HG03521 (cell line): ENCODE results near the gene OTUD5.

Source experiments
- ATAC-seq: cut with Tn5 transposase; IDR thresholded peaks from one replicate; pipeline ENCODE4 v1.9.1; 2021; ENCODE audit warnings: mild to moderate bottlenecking, moderate library complexity; ENCODE audit not compliant: unreplicated experiment

The OTUD5 gene

GRCh38 chrX:48913605-48914366, 43.6 kb downstream of the OTUD5 start:
- no peak for ATAC-seq

DNA sequence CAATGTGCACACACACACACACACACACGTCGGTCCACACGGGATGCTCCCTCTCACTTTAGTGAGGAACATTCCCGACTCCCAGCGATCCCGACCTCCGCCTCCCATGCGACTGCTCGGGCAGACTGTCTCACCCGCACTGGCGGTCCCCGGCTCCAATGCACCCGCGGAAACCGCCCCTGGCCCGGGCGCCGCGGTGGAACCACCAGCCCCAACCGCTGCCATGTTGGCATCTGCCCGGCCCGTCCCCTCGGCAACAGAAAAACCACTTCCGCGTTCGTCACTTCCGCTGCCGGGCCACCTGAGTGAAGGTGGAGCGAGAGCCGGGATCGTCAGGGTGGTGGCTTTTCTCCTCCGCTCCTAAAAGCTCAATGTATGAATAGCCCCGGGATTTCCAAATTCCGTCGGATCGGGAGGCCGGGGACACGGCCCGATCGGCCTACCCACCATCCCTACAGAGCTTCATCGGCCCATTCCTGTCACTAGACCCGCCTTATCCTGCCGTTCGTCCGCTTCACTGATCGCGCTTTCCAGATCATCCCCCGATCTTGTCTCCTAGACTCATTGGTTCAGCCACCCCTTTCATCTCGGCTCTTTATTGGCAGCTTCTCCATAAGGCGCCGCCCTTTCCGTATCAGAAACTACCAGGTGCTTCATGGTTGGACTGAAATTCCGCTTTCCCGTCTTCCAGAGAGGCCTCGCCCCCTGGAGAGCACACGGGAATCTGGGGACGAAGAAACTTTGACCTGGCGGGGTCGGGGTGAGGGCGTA, 45.8 kb downstream of the OTUD5 start, which contains the start of gene SLC35A2:
Gene SLC35A2 (minus strand): TSS at position 235 of the 771 bp plus-strand sequence. CDS start 10 bp downstream, at position 225.
- ATAC-seq = peak; percentile 71

DNA sequence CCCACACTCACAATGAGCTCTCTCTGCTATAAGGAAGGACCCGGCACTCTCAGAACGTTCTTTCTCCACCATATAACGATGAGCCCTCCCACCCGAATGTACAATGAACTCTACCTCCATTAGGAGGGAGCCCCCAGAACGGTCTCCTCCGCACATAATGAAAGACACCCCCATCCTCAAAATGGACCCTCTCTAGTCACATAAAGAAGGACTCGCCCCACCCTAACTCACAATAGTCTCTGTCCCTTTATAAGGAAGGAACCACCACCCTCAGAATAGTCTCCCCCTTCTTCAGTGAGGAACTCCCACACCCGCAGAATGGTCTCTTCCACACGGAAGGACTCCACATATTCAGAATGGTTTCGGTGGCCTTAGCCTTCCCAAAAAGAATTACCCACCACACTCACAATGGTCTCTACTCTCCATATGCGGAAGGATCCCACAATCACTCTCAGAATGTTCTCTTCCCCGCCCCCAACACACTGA, 46.4 kb downstream of the OTUD5 start:
- ATAC-seq = no peak

DNA sequence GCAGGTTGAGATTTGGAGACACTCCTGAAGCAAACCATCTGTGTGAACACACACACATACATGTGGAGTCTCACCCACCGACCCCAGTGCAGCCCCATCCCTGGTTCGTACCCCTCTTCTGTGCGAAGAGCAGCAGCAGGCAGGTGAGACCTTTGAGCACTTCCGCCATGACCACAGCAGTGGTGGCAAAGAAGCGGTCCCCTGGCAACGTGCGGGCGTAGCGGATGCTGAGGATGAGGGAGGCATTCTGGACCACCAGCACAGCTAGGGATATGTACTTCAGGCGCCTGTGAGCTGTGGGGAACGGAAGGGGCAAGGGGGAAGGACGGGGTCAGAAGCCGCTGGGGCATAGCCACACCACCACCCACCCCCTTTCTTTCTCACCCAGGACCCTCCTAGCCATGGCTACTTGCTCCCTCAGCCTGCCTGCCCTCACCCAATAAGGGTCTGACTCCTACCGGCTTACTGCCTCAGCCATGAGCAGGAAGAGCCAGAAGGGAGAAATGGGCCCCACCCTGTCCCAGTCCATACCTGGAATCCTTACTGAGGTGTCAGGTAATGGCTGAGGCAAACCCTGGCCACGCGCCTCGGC, 47.6 kb downstream of the OTUD5 start:
- ATAC-seq = no peak

DNA sequence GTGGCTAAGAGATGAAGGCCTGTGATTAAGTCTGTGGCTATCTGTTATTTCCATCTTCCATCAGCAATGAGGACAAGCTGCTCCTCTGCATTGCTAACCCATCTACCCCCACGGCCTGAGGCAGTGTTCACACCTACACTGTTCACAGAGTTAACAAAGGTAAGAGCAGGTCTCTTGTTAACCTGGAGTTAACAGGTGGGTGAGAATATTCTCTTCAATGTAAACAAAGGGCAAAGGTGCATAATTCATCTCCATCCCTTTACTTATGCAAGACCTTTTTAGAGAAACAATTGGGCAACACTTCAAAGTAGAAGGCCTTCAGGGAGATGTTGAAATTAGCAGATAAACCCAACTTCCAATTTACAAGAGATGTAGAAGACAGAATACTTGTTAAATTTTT, 48.8 kb downstream of the OTUD5 start:
- no peak for ATAC-seq

- no peak for ATAC-seq
Observed at GRCh38 chrX:48905090-48905790, 52.2 kb downstream of the OTUD5 start.

DNA sequence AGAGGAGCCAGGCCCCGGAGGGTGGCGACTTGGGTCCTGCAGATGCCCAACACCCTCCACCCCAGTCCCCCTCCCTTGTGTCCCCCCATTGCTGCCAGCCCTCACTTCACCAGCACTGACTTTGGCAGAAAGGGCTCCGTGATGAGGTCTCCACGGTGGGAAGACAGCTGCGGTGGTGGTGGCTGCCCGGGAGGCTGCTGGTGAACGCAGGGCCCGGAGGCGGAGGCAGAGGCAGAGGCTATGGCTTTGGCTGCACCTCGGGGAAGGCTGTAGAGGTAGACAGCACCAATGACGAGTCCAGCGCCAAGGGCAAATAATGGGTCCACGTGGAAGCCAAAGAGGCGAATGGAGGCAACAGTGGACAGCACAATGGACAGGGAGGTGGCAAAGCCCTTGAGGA, 52.8 kb downstream of the OTUD5 start:
- ATAC-seq = no peak

DNA sequence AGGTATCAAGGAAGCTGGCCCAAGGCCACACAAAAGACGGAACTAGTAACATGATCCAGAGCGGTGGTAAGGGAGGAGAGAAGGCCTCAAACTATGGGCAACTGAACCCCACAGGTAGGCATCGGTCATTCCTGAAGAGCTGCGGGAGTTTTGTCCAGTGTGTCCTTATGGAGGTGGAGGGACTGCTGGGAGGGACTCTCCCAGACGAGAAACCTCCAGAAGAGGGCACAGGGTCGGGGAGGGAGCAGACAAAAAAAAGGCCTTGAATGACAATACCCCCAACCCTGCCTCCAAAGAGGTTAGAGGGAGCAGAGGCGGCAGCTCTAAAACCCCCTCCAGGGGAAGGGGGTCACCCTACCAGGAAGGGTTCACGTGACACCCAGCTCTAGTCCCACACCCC, 53.2 kb downstream of the OTUD5 start:
- ATAC-seq = no peak

DNA sequence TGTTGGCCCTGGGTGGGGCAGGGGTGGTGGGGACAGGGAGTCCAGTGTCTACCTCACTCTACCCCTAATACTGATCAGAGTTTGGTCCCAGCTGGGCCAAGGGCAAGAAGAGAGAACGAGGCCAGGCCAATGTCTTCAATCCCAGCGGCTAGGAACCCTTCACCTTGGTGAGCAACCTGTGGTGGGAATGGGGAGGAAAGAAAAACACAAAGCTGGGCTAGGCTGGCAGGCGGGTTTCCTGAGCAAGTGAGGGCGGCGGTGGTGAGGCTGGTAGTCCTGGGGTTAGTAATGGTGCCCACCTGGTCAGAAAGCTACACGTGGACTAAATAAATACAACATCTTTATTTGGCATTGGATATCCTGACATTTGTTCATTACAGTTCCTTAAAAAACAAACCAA, 54.1 kb downstream of the OTUD5 start:
- ATAC-seq = no peak

- no peak for ATAC-seq
Observed at GRCh38 chrX:48902776-48903175, 54.6 kb downstream of the OTUD5 start.

GRCh38 chrX:48902135-48902534, 55.3 kb downstream of the OTUD5 start:
- no peak for ATAC-seq

DNA sequence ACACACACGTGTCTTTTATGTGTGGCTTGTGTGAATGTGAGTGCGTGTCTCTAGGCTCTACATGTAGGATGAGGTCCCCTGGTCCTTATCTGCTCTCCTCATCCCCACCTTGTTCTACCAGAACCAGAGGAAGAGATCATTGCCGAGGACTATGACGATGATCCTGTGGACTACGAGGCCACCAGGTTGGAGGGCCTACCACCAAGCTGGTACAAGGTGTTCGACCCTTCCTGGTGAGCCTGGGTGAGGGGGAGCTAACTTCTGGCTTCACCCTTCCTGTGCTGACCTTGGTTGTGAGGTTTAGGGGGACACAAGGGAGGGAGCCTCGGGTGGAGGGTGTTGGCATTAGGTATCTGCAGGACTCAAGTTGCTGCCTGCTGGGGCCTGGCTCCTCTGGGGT, 56.3 kb downstream of the OTUD5 start:
- ATAC-seq = no peak

DNA sequence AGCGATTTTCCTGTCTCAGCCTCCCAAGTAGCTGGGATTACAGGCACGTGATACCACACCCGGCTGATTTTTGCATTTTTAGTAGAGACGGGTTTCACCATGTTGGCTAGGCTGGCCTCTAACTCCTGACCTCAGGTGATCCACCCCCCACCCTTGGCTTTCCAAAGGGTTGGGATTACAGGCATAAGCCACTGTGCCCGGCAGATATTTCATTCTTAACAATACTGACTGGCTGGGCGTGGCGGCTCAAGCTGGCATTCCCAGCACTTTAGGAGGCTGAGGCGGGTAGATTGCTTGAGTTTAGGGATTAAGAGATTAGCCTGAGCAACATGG, 58.4 kb downstream of the OTUD5 start:
- ATAC-seq = no peak

- ATAC-seq = peak; percentile 93
Observed at GRCh38 chrX:48897625-48898306, 59.6 kb downstream of the OTUD5 start, which contains the start of the genes PQBP1 and TIMM17B. Gene PQBP1 (plus strand): TSS chrX:48897930. CDS start chrX:48898510, 580 bp downstream. Gene TIMM17B (minus strand): TSS chrX:48897768. CDS start chrX:48897749, 19 bp downstream.

DNA sequence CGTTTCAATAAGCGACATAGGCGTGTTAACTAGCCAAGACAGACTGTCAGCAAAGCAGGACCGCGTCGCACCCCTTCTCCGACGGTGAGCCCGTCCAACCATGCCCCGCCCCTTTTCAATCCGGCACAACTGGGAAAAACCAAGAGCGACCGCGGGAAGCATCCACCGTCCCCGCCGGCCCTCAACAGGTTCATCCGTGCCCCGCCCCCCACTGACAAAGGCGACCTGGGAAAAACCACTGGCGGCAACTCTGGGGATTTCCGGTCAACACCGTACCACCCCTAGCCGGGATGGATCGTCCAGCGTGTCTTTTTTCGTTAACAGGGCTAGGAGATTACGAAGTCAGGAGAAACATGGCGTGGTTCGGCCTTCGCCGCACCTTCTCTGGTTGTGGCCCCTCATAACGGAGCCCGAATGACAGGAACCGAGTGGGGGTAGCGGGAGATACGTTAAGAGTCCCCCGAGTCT, 60.2 kb downstream of the OTUD5 start:
- peak; percentile 8 for ATAC-seq

DNA sequence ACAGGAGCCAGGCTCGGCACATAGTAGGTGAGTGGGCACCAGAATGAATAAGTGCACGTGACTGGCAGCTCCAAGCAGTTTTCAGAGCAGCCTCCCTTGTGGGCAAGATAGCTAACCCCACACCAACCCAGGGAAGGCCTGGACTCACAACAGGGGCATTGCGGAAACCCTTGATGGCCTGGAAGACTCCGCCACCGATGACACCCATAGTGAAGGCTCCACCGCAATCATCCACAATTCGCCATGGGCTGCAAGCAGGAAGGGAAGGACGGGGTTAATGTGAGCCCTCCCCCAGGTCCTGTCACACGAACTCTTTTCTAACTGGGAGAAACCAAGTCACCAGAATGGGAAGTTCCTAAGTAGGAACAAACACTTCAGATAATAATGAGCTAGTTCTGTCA, 60.8 kb downstream of the OTUD5 start:
- ATAC-seq = no peak

DNA sequence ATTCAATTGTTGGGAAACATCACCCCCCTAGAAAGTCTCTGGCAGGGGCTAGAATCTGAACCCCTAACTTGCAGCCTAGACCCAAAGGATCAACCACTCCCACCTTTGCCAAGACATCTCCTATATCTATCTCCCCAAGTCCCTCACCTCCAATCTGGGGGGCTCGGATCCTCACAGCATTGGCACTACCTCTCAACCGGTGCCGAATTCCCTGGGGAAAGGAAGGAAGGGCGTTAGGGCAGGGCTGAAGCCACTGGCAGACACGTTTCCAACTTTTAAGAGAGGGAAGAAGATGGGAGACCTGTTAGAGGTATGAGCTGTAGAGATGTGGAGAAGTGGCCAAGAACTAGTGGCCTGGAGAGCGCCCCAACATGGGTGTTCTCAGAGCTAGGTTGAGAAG, 62.5 kb downstream of the OTUD5 start:
- ATAC-seq = no peak

DNA sequence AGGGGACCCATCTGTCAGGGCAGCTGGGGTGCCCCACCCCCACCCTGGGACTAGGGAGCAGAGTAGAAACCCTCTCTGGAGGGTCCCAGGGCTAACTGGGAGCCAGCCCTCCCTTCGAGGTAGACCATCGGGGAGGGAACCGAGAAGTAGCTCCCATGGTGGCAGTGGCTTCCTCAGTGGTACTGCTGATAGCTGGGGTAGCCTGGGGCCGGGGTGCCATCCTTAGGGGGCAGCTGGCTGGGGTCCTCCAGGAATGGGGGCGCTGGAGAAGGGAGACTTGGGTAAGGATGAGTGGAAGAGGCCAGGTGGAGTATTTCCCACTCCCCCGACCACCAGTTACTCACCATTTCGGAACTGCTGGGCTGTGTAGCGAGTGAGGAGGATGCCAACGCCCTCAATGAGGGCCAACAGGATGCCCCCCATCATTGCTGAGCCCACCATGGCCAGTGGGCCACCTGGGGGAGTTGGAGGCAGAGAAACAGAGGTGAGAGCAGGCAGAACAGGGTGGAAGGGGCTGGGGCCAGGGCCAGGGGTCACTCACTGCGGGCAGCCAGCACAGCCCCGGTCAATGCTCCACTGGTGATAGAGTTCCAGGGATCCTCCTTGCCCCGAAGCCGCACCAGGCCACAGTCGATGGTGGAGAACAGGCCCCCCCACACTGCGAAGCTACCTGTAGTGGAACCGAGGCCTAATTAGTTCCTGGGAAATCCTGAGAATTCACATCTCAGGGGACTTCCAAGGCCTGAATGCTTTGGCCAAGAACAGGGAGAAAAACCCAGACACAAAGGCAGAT, 63.7 kb downstream of the OTUD5 start:
- no peak for ATAC-seq

GRCh38 chrX:48892896-48893295, 64.5 kb downstream of the OTUD5 start:
- ATAC-seq = no peak
